C1 segment of cervical spinal cord (tissue), 14 donors: ENCODE results near the gene RUNX1.

ENCODE experiments used
- DNase-seq, 14 donors: peaks; one replicate each; lab custom pipeline; 2025; lab: John Stamatoyannopoulos, UW

RUNX1 gene

DNA sequence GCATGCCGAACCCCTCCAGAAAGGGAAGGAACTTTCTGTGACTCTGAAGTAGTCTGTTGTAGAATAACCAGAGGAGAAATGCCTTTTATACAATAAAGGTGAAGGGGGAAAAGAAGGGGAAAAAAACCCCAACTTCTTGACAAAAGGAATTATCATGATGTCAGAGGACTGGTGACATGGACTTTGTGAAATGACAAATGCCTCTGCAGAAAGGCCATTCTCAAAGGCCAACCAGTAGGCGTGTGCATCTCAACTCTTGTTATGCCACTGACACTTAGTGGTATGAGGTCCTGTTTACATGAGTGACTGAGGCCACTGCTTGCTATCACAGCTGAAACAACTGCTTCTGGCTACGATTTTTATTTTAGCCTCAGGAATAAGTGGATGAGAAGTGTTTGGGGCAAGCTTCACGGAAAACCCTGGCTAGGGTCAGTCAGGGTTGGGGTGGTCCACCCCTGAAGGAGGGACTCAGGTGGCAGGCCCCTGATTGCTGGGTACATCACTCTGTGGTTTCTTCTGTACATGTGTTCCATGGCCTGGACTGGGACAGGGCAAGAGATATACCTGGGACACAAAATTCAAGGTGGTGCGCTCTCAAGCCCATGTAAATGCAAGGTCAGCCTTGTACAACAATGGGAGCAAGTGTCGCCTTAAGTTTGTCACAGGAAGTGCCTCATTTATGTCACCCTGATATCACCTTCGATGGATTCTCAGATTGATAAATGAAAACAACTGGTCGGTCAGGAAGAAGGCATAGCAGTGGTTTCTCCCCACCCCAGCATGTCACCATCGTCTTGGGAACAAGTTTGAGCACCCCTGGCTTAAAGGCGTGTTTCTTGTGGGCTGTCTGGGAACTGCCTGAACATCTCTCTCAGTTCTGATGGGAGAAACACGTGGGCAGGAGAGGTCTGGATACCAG lies 12.4 kb downstream of the RUNX1 start:
- no peak for DNase-seq

GRCh38 chr21:35035581-35035980 lies 13.5 kb downstream of the RUNX1 start:
- DNase-seq = no peak

DNA sequence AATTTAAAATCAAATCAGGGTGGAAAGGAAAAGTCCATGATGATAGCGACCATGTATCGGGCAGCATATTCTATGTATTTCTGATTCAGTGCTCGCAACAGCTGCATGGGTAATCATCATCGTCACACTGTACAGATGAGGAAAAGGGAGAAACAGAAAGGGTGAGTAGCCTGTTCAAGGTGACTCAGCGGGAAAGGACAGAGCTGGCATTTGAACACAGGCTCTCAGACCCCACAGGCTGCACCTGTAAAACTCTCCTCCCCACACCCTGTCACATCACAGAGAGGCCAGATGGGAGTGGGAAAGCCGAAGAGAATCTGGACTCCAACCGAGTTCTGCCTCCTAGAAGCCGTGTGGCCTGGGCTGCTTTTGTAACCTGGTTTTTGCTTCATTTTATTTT lies 14.0 kb downstream of the RUNX1 start:
- DNase-seq = no peak

DNA sequence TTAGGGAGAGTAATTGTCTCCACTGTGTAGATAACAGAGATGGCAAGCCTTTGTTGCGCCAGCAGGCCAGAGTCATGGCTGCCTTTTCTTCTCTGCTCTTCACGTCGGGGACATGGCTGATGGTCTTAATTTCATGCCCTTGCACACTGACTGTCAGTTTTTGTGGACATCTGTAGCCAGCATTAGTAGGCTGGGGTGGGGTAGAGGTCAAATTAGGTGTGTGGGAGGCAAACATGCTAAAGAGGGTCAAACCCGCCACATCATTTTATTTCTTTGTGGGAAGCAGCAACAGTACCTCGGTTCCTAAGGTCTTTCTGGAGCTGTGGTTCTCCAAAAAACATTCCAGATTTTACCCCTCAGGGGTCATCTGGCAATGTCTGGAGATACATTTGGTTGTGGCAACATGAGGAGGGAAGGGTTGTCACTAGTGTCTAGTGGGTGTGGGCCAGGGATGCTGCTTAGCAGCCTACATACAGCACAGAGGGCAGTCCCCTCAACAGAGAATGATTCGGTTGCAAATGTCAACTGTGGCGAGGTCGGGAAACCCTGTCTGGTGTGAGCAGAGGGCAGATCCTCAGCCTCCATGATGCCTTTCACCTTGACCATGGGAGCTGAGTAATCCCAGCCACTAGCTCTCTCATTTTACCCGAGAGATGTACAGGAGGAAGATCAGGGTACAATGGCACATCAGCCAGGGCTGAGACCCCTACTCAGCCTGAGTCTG lies 14.7 kb downstream of the RUNX1 start:
- no peak for DNase-seq

DNA sequence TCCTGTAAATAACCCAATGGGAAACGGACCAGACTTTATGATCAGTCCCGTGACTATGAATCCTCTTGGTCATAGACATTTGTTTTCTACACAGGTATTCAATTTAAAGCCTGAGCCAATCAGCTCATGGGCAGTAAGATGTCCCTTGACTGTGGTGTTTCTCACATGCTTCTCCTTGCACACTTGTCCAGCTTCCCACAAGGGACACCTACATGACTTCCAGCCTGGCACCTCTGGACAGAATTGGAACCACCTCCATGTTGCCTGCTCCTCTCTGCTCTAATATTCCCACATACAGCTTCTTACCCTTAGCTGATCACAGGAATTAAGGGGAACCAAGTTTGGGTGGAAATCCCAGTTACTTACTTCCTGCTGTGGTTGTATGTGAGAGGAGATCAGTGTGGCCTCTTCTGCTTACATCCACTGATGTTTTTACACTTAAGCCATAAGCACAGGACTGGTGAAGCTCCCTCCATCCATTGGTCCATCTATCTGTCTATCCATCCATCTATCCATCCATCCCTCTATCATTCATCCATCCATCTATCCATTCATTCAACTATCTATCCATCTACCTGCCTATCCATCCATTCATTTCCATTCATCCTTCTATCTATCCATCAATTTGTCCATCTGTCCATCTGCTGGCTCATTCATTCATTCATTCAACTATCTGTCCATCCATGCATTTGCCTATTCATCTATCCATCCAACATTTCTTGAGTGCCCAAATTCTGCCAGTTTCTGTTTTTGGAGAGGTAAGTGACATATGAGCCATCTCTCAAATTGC lies 16.4 kb downstream of the RUNX1 start:
- DNase-seq = no peak

DNA sequence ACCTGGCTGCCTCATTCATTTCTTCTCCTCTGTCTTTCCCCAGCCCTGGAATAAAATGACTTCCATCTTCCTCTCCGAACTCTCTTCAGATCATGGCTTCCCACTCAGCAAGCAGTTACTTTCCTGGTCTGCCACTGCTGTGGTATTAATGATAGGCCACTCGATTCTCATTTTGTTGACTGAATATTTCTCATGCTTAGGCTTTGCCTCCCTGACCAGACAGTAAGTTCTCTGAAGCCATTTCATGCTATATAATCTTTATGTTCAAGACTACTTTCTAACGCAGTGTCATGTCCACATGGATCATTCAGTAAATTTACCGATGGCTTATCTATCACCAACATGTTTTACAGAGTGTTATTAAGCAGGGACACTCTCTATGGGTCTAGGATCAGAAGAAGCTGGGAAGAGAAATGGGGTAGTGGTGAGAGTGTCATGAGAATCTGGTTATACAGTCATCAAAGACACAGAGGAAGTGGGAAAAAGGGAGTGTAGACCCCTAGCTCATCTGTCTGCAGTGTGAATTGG lies 20.6 kb downstream of the RUNX1 start:
- DNase-seq = no peak

- no peak for DNase-seq
Measured at GRCh38 chr21:35027563-35028450, 21.3 kb downstream of the RUNX1 start.

DNA sequence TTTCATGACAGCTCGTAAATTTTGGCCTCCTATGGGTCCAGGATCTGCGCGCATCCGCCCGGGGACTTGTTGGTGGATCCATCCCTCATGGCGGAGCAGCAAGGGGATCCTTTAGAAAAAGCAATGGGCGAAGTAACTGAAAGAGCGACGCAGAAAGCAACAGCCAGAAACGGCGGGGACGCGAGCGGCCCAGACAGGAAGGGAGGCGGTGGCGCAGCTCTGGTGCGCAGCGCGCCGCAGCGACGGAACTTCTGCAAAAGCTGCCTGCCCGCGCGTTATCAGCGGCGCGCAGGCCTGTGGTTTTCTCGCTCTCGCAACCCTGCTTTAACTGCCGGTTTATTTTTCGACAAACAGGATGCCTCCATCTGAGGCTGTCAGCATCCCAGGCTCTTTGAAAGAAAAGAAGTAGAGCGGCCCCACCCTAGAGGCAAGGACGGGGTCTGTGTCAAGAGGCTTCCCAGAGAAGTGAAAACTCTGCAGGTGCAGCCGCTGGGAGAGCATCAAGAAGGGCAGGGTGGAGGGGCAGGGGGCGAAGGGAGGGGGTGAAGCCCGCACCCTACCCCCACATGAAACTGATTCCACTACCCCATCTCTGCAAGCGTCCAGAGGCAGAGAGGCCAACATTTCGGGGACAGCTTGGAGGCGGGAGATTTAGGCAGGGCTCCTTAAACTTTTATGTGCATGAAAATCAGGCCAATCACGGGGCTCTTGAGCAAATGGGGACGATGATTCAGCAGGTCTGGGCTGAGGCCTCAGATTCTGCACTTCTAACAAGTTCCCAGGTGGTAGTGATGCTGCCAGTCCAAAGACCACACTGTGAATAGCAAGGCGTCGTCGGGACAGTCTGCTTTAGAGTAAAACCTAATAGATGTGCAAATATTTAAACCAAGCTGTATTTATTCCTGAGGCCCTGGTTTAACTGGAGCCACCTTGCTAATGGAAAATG lies 22.2 kb downstream of the RUNX1 start:
- DNase-seq = peak in 7 of 14 donors; percentile 7 to 57 (median 17)

DNA sequence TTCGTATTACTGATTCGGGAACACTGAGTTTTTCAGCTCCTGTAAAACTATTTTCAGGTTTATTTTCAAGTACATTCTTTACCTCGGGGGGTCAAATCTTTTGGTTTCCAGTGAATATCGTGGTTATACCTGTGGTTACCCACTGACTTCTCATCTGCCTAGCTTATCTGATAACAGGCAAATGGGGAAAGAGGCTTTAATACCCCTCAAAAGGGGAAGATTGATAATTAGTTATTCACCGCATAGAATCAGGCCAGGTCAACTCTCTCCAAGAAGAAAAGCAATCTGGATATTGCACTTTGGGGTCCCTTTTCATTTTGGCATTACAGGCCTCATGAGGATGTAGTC lies 23.0 kb downstream of the RUNX1 start:
- DNase-seq = no peak

- DNase-seq = no peak
Measured at GRCh38 chr21:35025206-35026152, 23.6 kb downstream of the RUNX1 start.

DNA sequence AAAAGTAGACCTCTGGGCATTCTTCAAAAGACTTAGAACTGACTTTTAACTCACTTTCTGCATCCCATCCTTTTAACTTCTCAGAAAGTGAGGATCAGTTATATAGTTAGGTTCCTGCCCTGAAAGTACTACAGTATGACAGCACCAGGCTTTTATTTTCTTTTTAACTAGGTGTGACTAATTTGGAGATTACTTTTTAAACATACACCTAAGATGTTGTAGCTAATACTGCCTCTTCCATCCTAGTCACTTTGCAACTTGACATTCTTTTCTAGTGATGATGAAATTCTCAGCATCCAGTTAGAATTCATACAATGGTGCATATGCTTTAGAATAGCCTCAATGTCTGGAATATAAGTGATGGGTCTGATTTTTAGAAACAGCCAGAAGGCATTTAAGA lies 24.6 kb downstream of the RUNX1 start:
- no peak for DNase-seq

- DNase-seq = no peak
Measured at GRCh38 chr21:35024071-35024420, 25.1 kb downstream of the RUNX1 start.

- no peak for DNase-seq
Measured at GRCh38 chr21:35023396-35024070, 25.6 kb downstream of the RUNX1 start.

- DNase-seq = no peak
Measured at GRCh38 chr21:35021546-35021945, 27.6 kb downstream of the RUNX1 start.

DNA sequence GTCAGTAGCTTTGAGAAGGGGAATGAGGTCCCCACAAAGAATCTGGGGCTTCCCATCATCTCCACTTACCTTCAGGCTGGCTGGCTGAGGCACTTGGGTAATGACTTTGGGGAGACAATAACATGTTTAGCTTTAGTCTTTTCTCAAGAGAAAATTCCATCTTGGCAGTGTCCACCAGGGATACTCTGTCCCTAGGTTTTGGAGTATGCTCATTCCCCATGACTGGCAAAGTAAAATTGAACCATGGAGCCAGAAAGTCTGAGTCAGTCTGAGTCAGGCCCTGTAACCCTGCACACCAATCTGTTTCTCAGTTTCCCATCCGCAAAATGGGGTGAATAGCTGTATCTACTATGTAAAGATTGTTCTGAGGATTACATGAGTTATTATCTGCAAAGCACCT lies 28.2 kb downstream of the RUNX1 start:
- DNase-seq = no peak

DNA sequence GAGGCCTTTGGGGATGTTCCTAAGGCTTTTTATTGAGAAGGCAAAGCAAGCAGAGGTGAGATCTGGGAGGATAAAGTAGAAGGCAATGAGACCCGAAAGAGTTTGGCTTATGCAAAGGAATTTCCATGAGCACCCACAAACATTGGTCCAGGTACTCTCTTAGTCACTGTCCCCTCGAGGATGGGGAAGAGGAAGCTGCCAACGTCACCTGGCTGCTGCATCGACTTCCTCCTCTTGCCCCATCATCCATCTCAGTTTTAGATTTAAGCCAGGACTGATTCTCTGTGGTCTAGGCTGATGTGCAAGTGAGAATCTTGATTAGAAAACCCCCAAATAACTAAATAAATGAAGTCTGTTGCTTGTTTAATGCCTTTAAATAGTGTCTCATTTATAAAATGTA lies 28.7 kb downstream of the RUNX1 start:
- no peak for DNase-seq

DNA sequence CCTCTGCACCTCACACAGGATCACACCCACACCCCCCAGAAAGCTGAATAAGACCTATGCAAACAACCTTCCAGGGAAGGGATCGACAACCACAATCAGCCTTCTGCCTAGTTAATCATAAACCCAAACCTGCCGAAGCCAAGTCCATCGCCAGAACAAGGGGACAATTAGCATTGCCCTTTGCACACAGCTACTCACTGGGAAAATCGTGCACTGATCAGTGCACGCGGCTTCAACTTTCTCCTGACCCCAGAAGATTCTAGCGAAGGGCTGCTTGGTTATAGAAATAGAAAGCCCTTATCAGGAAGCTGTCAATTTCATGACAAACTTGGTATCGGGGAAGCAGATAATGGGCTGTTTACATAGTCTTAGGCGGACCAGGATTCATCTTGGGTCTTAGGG lies 29.5 kb downstream of the RUNX1 start:
- DNase-seq = no peak

DNA sequence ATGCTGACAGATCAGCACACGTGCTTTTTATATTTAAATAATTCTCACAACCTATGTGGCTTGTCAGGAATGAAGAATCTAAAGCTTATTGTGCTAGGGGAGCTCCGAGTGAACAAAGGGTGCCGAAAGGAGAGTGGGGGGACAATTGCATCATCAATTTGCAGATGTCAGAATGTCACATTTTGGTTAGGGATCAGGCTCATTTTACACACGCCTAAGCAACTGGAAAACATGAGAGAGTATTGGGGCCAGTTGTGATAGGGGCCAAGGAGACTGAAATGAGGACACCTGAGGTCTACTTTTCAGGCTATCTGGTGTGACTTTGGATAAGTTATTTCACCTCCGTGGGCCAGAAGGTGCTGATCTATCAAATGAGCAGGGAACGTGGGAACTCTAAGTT lies 31.8 kb downstream of the RUNX1 start:
- no peak for DNase-seq
